ENCODE data around the gene TBX15. TPM values are rescaled to one million over a fixed set of nuclear protein-coding genes. Genes with fewer than 3 reads are reported as not detected.

Gene TBX15
- total RNA-seq, 1 donor from 2014 or later: not detected

DNA sequence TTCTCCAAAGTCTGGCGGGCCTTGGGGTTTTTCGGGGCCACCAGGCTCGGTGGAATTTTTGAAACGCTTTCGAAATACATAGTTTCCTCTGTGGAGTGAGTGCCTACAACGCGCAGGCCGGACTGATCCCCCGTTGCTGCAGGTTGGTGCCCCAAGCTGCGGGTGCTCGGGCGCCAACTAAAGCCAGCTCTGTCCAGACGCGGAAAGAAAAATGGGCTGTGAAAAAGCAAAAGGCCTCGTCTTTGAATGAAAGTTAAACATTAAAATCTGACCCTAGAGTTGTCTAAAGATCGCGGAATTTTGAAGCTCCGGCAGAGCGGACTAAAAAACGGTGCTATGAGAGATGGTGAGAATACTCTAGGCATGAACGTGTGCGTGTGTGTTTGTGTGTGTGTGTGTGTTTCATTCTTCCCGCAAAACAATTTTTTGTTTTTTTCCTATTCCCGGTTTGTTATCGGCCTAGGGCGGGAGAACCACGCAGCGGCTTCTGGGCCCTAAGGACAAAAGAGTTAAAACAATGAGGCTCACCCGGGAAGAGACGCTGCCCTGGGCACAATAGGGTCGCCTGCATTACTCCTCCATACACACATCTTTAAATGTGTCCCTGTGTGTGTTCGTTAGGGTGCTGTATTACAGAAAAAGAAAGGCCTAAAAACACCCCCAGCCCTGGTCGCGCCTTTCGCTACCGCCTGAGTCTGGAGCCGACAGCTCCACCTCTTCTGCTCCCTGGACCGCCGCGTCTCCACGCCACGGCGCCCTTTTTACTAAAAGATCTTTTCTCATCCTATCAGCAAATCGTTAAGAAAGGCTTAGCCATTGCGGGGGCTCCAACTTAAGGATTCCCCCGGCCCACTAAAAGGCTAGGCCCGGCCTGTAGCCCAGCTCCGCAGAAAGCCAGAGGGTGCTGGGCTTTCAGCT, 3.2 kb downstream of the TBX15 start:
- DNase-seq: peak; percentile 60
- peaks cover 16% of the 10 kb centered on the region for H3K36me3 Mint-ChIP-seq (ENCODE audit: low read depth)
- H3K4me1 Mint-ChIP-seq: peaks cover 7% of the 10 kb centered on the region
- H3K27me3 Mint-ChIP-seq: peaks cover 89% of the 10 kb centered on the region
- H3K4me3 Mint-ChIP-seq: peak overlapping the region; percentile 15
- peaks cover 43% of the 10 kb centered on the region for H3K9me3 Mint-ChIP-seq
- H3K27ac Mint-ChIP-seq: peak overlapping the region; percentile 82
- intact Hi-C loops (cut with micrococcal nuclease): loop anchor here (1.0 kb wide), 1 partner anchor 22 kb away; no protein-coding TSS in a partner anchor

DNA sequence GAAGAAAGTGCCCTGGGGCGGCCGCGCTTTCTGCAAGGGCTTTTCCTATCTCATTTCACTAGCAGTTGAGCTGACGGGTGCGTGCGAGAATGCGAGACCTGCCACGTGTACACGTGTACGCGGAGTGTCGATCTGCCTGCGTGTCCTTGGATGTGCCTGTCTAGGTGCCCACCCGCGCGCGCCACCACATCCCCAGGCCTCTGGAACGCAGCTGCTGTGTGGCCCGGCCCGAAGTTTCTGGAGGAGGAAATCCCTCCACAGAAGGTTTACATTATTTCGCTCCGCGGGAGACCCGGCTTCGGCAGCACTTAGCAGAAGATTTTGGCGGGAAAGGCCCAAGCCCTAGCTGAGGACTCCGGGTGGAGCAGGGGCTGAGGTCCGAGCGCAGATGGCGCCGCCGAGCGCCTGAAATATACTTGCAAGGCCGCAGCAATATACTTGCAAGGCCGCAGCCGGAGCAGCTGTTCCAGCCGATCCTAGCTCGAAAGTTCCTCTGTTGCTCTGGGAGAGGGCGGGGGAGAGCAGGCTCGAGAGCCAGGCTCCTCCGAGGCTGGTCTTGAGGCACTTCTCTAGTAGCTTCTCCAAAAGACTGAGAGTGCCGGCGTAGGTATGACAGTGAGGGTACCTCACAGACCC, 3.9 kb downstream of the TBX15 start:
- H3K27ac Mint-ChIP-seq: no peak overlapping the region
- peaks cover 7% of the 10 kb centered on the region for H3K4me1 Mint-ChIP-seq
- DNase-seq: no peak
- peaks cover 16% of the 10 kb centered on the region for H3K36me3 Mint-ChIP-seq (ENCODE audit: low read depth)
- intact Hi-C loops (cut with micrococcal nuclease): no loop called here
- peaks cover 86% of the 10 kb centered on the region for H3K27me3 Mint-ChIP-seq
- peaks cover 39% of the 10 kb centered on the region for H3K9me3 Mint-ChIP-seq
- no peak overlapping the region for H3K4me3 Mint-ChIP-seq

DNA sequence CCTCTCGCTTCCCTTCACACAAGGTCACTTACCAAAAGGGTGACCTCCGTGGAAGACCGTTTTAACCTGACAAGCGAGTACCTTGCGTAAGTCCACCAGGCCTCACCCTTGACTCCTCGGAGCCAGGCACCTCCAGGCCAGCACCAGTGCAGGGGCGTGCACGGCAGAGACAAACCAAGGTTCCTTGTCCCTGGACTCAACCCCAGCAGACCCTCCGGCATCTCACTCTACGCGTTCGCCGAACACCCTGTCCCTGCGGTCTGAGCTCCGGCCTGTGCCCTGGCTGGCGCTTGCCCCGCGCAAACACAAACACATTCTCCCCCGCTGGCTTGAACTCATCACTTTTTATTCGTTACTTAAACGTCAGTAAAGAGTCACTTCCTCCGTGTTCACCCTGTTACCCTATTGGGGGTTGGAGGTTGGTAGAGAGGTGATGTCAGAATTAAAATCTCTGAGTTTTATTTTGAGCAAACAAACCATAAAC, 4.5 kb downstream of the TBX15 start:
- peaks cover 39% of the 10 kb centered on the region for H3K9me3 Mint-ChIP-seq
- peak overlapping the region; percentile 66 for H3K27ac Mint-ChIP-seq
- H3K4me1 Mint-ChIP-seq: peaks cover 7% of the 10 kb centered on the region
- DNase-seq: no peak
- peaks cover 16% of the 10 kb centered on the region for H3K36me3 Mint-ChIP-seq (ENCODE audit: low read depth)
- H3K4me3 Mint-ChIP-seq: no peak overlapping the region
- peaks cover 85% of the 10 kb centered on the region for H3K27me3 Mint-ChIP-seq
- intact Hi-C loops (cut with micrococcal nuclease): no loop called here

DNA sequence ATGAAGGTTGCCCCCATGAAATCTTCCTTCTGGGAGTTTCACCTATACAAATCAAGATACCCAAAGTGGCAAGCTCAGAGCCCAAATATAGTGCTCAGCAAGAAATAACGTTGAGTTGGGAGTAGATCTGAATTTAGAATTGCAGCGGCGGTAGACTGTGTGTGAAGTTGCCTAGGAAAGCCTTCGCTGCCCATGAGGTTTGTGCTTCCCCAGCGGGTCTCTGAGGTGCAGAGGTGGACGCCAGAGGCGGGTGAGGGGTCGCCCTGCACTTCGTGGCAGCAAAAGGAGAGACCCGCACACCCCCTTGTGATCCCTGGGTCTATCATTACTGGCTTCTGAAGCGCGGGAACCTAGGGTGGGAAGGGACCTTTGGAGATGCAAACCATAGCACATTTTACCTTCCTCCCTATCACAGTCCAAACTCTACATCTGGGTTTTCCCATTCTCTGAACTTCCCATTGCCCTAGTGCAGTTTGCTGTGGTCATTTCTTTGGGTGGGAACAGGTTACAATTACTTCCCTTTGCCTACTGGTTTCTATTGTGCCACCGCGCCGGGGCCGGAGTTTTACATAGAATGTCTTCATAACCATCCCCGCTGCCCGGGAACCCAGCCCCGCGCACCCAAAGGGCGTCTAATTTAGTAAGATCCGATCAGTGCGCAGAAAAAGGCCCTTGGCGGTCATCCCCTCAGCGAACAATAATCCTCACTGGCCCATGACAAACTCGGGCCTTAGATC, 5.2 kb downstream of the TBX15 start:
- Mint-ChIP-seq H3K36me3 (ENCODE audit: low read depth) (peaks cover 16% of the 10 kb centered on the region), H3K27me3 (peaks cover 84% of the 10 kb centered on the region), H3K4me1 (peaks cover 7% of the 10 kb centered on the region), H3K4me3 (no peak overlapping the region), H3K27ac (peak overlapping the region; percentile 36), H3K9me3 (peaks cover 42% of the 10 kb centered on the region)
- no peak for DNase-seq
- intact Hi-C loops (cut with micrococcal nuclease): no loop called here

DNA sequence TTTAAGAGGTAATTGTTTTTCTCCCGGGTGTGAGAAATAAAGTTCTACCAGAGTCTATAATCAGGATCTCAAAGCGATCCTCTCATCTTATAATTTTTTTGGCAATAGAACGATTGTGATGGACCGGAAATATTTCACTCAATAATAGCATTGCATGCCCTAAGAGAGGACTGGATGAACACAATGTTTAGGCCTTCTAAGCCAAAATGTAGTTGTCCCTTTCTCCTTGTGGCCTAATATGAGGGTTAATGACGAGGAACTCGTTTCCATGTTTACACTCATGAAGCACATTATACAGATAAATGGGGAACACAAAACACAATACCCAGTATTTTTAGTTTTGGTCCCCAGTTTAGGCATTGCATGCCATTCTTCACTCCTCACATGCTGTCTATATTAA, 5.9 kb downstream of the TBX15 start:
- H3K27me3 Mint-ChIP-seq: peaks cover 87% of the 10 kb centered on the region
- no peak for DNase-seq
- peaks cover 42% of the 10 kb centered on the region for H3K9me3 Mint-ChIP-seq
- no peak overlapping the region for H3K27ac Mint-ChIP-seq
- peaks cover 16% of the 10 kb centered on the region for H3K36me3 Mint-ChIP-seq (ENCODE audit: low read depth)
- H3K4me3 Mint-ChIP-seq: no peak overlapping the region
- intact Hi-C loops (cut with micrococcal nuclease): no loop called here
- peaks cover 7% of the 10 kb centered on the region for H3K4me1 Mint-ChIP-seq

DNA sequence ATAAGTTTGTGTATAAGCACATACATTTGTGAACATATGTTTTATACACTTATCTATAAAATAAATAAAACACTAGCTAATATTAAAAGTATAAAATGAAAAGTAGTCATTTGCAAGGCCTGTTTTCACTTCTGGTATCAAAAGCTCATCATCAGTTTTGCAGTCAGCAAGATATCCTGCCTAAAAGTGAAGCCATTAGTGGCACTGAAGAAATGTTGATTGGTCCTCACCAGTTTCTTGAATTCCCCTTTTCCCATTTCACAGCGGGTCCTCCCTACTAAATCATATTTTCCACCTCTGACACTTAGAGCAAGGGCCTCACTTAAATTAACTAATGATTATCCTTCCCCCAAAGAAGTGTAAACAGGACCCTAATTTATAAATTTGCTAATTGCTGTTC, 6.7 kb downstream of the TBX15 start:
- Mint-ChIP-seq H3K4me3 (no peak overlapping the region), H3K27ac (no peak overlapping the region), H3K9me3 (peaks cover 35% of the 10 kb centered on the region), H3K4me1 (peaks cover 5% of the 10 kb centered on the region), H3K36me3 (ENCODE audit: low read depth) (peaks cover 14% of the 10 kb centered on the region), H3K27me3 (peaks cover 81% of the 10 kb centered on the region)
- DNase-seq: no peak
- intact Hi-C loops (cut with micrococcal nuclease): no loop called here

DNA sequence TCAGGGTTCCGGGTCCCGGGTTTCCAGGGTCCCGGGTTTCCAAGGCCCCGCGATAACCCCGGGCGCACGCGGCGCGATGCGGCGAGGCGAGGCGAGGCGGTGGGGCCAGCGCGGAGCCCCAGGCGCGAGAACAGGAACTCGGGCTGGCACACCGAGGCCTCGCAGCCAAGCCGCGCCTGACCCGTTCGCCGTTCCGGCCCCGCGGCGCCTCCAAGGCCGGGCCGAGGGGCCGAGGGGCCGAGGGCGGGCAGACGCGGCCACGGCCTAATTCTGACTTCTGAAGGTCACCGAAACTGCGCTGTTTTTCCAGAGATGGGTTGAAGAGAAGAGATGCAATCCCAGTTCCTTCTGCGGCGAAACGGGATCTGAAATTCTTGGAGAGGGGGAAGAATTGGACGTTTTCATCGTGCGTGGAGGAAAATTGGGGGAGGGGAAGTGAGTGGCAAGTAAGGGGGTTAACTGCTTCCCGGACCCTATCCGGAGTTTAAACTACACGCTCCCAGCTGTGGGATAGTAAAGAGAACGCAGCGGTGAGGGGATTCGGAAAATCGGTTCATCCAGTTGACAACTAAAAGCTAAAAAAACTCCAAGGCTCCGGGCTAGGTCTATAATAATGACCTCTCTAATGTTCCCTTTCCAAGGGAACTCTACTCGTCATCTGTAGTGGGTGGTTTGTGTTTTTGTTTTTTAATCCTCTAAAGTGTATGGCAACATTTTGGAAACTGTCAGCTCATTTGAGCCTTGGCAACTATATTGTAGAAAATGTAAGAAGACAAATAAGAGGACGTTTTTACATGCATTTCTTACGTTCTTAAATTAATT, 8.2 kb downstream of the TBX15 start:
- intact Hi-C loops (cut with micrococcal nuclease): no loop called here

DNA sequence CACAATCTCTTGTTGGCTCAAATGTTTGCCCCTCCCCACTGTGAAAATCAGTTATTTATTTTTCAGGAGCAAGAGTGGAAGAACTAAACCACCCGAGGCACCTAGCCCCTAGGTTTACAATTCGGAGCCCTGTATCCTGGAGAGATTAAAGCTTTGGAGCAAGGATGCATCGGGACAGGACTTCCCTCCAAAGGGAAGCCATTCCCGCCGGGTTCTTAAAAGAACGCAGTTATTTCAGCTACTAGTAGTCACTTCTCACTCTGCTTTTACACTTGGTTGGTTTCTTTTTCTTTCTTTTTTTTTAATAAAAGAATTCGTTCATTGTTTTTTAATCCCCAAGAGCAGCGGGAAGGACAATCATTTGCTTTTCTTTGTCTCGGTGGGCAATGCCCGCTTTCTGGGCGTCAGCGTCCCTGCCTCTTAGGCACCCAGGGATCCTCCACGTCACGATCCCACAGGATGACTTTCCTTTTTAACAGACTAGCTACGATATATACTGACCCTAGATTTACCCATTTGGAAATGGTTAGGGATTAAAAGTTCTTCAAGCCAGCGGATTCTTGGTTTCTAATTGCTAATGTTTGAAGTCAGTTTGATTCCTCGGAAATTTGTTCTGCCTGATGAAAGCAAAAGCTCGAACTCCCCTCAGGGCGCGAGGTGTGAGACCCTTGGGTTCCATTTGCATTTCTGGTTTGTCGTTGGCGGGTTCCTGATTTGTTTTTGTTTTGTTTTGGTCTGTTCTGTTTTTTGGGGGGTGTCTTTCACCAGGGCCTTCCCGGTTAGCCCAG, 9.0 kb downstream of the TBX15 start:
- H3K36me3 Mint-ChIP-seq (ENCODE audit: low read depth): peaks cover 6% of the 10 kb centered on the region
- DNase-seq: no peak
- H3K4me1 Mint-ChIP-seq: no peaks in the 10 kb centered on the region
- peaks cover 62% of the 10 kb centered on the region for H3K27me3 Mint-ChIP-seq
- intact Hi-C loops (cut with micrococcal nuclease): no loop called here
- H3K9me3 Mint-ChIP-seq: peaks cover 18% of the 10 kb centered on the region
- H3K4me3 Mint-ChIP-seq: no peak overlapping the region
- H3K27ac Mint-ChIP-seq: no peak overlapping the region

More for the DNA sequence above, 8.2 kb downstream of the TBX15 start:
- peaks cover 23% of the 10 kb centered on the region for H3K9me3 Mint-ChIP-seq
- H3K4me3 Mint-ChIP-seq: no peak overlapping the region
- peaks cover 10% of the 10 kb centered on the region for H3K36me3 Mint-ChIP-seq (ENCODE audit: low read depth)
- peaks cover 3% of the 10 kb centered on the region for H3K4me1 Mint-ChIP-seq
- no peak for DNase-seq
- peaks cover 68% of the 10 kb centered on the region for H3K27me3 Mint-ChIP-seq
- no peak overlapping the region for H3K27ac Mint-ChIP-seq

DNA sequence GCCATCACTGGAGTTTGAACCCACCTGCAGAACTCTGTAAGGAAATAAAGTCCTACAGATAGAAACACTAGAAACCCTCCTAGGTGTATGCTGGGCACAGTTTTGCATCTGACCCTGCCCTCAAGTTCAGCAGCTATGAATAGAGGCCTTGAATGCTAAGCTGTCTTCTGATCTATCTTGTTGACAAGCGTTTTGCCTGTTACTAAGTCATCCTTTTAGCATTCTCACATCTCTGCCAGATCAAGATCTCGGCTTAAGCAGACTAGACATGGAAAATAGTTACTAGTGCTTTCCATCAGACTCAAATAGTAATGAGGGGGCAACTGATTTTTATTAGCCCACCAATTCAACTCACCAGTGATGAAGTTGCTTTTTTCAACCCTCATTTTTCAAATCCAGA, 10.5 kb downstream of the TBX15 start:
- peaks cover 47% of the 10 kb centered on the region for H3K27me3 Mint-ChIP-seq
- intact Hi-C loops (cut with micrococcal nuclease): no loop called here

DNA sequence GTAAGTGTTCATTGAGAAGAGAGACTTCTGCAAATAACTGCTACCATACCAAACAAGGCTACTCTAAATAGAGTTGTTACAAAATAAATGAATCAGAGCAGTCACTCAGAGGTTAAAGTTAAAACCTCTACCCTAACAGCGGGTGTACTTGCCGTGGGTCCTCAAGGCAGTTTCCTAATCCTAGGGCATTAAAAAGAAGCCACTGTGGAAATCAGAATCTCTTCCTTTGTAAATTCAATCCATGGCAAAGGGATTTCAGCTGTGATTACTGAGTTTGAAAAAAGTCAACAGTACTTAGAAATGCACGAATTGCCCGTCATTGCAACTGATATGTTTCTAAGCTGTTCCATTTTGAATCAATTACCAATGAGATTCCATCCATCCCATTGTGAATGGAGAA, 13.5 kb downstream of the TBX15 start:
- Mint-ChIP-seq H3K9me3 (peaks cover 3% of the 10 kb centered on the region), H3K4me3 (no peak overlapping the region), H3K27ac (no peak overlapping the region), H3K36me3 (ENCODE audit: low read depth) (no peaks in the 10 kb centered on the region), H3K27me3 (peaks cover 23% of the 10 kb centered on the region), H3K4me1 (no peaks in the 10 kb centered on the region)
- intact Hi-C loops (cut with micrococcal nuclease): no loop called here
- DNase-seq: no peak

More for the DNA sequence above, 10.5 kb downstream of the TBX15 start:
- Mint-ChIP-seq H3K27ac (no peak overlapping the region), H3K4me3 (no peak overlapping the region), H3K9me3 (peaks cover 3% of the 10 kb centered on the region), H3K36me3 (ENCODE audit: low read depth) (peaks cover 1% of the 10 kb centered on the region), H3K4me1 (no peaks in the 10 kb centered on the region)
- DNase-seq: no peak

DNA sequence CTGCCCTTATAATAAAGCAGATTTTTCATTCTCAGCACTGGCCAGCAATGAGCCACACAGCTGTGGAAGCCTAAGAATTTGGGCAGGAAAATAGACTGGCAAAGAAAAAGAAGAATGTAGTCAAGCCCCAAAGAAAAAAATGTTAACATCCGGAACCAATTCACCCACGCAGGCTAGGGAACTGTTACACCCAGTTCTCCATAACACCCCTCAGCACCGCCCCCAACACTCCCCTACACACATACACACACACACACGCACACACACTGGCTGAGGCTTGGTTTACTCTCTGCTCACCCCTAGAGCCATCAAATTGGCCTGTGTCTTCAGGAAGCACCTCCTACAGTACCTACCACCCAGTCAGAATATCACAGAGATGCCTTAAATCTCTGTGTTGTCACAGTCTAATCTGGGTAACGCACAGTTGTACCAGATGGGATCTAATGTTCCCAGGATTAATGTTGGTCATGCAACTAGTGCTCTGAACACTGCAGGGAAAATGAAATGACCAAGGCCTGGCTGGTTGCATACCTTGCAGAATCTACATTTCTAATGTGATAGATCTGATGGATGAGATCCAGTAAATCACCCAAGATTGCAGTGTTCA, 14.5 kb downstream of the TBX15 start:
- peaks cover 16% of the 10 kb centered on the region for H3K27me3 Mint-ChIP-seq

DNA sequence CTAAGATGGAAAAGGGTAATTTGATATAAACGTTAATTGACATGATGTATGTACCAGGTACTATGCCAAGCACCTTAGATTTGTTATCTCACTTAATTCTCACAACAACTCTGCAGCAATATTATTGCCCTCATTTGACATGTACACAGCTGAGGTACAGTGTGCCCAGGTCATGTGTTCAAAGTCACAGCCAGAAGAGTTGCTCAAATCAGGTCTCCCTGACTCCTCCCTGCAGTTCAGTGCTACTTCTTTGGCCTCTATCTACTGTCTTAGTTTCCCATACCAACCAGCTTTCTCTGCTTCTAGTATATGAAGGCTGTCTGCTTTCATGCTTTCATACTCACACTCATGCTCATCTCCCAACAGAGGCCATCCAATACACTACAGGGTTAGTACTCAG, 15.1 kb downstream of the TBX15 start:
- Mint-ChIP-seq H3K36me3 (ENCODE audit: low read depth) (no peaks in the 10 kb centered on the region), H3K27me3 (peaks cover 10% of the 10 kb centered on the region), H3K9me3 (no peaks in the 10 kb centered on the region), H3K4me3 (no peak overlapping the region), H3K4me1 (no peaks in the 10 kb centered on the region), H3K27ac (no peak overlapping the region)
- intact Hi-C loops (cut with micrococcal nuclease): no loop called here
- no peak for DNase-seq

More for the DNA sequence above, 14.5 kb downstream of the TBX15 start:
- Mint-ChIP-seq H3K27ac (no peak overlapping the region), H3K36me3 (ENCODE audit: low read depth) (no peaks in the 10 kb centered on the region), H3K4me1 (no peaks in the 10 kb centered on the region), H3K4me3 (no peak overlapping the region), H3K9me3 (peaks cover 3% of the 10 kb centered on the region)
- intact Hi-C loops (cut with micrococcal nuclease): no loop called here
- DNase-seq: no peak

Data from activated CD4-positive, alpha-beta T cell treated with anti-CD3 and anti-CD28 coated beads, Interleukin-2, amount 10 ng/mL, durations not matched to agents 24 days and 14 days (primary cell).